GM18505 (cell line): Measurements from ENCODE around the gene MRPL14.
A peak's percentile ranks its signal among the peaks of the same experiment; 100 is the strongest.

Experiments used
- ATAC-seq: cut with Tn5 transposase; IDR thresholded peaks from one replicate; pipeline ENCODE4 v1.9.1; 2021; ENCODE audit not compliant: unreplicated experiment
- POLR2A ChIP-seq: IDR thresholded peaks from 4 replicates; pipeline ENCODE4 v1.6.1; 2011; ENCODE audit warnings: borderline replicate concordance; ENCODE audit not compliant: insufficient read depth, insufficient read length; ENCODE audit errors: extremely low read depth

The MRPL14 gene

GRCh38 chr6:44078827-44079671, 48.2 kb downstream of the MRPL14 start:
- ATAC-seq = no peak
- TF ChIP-seq POLR2A = no peak

GRCh38 chr6:44078219-44078826, 48.9 kb downstream of the MRPL14 start:
- TF ChIP-seq POLR2A = no peak
- no peak for ATAC-seq

- no peak for TF ChIP-seq POLR2A
- no peak for ATAC-seq
Measured at GRCh38 chr6:44077214-44077946, 49.9 kb downstream of the MRPL14 start.

- ATAC-seq = no peak
- no peak for TF ChIP-seq POLR2A
Measured at GRCh38 chr6:44076356-44077213, 50.7 kb downstream of the MRPL14 start.

- no peak for TF ChIP-seq POLR2A
- ATAC-seq = no peak
Measured at GRCh38 chr6:44075647-44076355, 51.5 kb downstream of the MRPL14 start.

- no peak for TF ChIP-seq POLR2A
- no peak for ATAC-seq
Measured at GRCh38 chr6:44074813-44075646, 52.2 kb downstream of the MRPL14 start.

GRCh38 chr6:44074439-44074812, 52.8 kb downstream of the MRPL14 start:
- ATAC-seq = peak; percentile 35
- TF ChIP-seq POLR2A = no peak

GRCh38 chr6:44073612-44074438, 53.4 kb downstream of the MRPL14 start:
- peak; percentile 11 for ATAC-seq
- TF ChIP-seq POLR2A = no peak

GRCh38 chr6:44072959-44073611, 54.2 kb downstream of the MRPL14 start:
- peak; percentile 49 for ATAC-seq
- TF ChIP-seq POLR2A = peak; percentile 60

- ATAC-seq = peak; percentile 2
- no peak for TF ChIP-seq POLR2A
Measured at GRCh38 chr6:44072452-44072958, 54.7 kb downstream of the MRPL14 start.
